NT2/D1 (cell line): ENCODE measurements around the gene METAP1.

Experiments used
- SUZ12 ChIP-seq: IDR thresholded peaks from 2 replicates; pipeline ENCODE4 v1.6.1; 2011; ENCODE audit not compliant: insufficient read length, insufficient read depth; ENCODE audit errors: extremely low read depth
- YY1 ChIP-seq: IDR thresholded peaks from 2 replicates; pipeline ENCODE4 v1.6.1; 2011; ENCODE audit not compliant: insufficient read length, insufficient read depth
- ZNF274 ChIP-seq: IDR thresholded peaks from 2 replicates; pipeline ENCODE4 v1.6.1; 2011; ENCODE audit warnings: mild to moderate bottlenecking, low read depth, low read length

DNA sequence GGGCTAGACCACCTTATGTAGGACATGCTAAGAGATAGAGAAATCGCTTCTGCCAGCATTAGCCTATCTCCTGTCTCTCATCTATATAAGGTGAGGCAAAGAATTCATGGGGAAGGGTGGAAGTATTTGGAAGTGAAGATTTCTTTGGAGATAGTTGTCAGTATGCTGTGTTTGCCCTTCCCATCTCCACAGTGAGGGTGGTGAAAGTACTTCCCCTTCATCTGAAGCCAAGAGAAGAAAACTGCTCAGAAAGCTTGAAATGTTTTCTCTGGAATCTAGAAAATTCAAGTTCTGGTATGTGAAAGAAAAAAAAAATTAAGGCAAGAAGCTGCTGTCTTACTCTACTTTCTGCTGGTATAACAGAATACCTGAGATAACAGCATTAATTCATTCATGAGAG, 105.4 kb downstream of the METAP1 start:
- TF ChIP-seq ZNF274: no peak
- no peak for TF ChIP-seq YY1
- no peak for TF ChIP-seq SUZ12
